ENCODE data around the gene COA8.

- TF ChIP-seq TAF1 (IDR thresholded peaks at IDR 0.05; ENCODE audit: borderline replicate concordance, low read depth, low read length): no peak
- TF ChIP-seq POLR2A (IDR thresholded peaks at IDR 0.05; ENCODE audit: low read depth, low read length): no peak
- TF ChIP-seq POLR2AphosphoS5 (IDR thresholded peaks at IDR 0.05; ENCODE audit: low read depth, low read length): no peak
Observed at GRCh38 chr14:103569408-103569807, 6.6 kb downstream of the COA8 start.
